GM18505 (cell line): Measurements from ENCODE around the gene CHD5.

ENCODE experiments used
- ATAC-seq: cut with Tn5 transposase; IDR thresholded peaks from one replicate; pipeline ENCODE4 v1.9.1; 2021; ENCODE audit not compliant: unreplicated experiment
- POLR2A ChIP-seq: IDR thresholded peaks from 4 replicates; pipeline ENCODE4 v1.6.1; 2011; ENCODE audit warnings: borderline replicate concordance; ENCODE audit not compliant: insufficient read depth, insufficient read length; ENCODE audit errors: extremely low read depth

Gene CHD5

DNA sequence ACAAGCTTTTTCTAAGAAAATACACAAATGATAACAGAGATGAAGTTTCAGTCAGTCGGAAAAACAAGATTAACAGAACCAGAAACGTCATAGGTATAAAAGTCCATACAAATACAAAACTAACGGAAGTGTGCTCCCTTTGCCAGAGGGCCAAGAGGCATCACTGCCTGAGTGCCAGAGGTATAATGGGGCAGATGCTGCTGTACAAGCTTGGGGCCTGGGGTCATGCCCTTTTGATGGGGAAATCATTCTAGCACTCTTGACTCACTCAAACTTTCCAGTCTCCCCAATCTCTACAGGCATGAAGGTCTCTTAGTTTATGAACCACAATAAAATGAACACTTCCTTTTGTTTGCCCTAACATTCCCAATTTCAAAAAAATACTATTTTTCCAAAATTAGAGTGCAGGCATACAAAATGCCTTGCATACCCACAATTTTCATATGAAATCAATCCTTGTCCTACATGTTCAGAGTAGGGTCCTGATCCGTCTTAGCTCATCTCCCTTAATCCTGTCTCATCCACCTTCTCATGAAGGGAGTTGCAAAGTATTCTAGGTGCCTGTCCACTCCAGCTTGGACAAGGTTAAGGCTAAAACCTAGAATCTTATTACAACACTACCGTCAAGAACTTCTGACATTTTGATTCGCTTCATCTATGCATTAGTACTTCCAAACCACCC lies 17.8 kb upstream of the CHD5 start:
- ATAC-seq = no peak

DNA sequence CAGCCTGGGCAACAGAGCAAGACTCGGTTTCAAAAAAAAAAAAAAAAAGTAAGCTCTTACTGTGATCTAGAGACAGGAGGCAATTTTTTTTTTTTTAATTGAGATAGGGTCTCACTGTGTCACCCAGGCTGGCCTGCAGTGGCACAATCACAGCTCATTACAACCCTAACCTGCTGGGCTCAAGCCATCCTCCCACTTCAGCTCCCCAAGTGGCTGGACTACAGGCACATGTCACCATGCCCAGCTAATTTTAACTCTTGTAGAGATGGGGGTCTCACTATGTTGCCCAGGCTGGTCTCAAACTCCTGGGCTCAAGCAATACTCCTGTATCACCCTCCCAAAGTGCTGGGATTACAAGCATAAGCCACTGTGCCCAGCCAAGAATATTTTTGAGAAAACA lies 11.8 kb upstream of the CHD5 start:
- no peak for ATAC-seq
- TF ChIP-seq POLR2A = no peak

More for the DNA sequence above, 17.8 kb upstream of the CHD5 start:
- no peak for TF ChIP-seq POLR2A

DNA sequence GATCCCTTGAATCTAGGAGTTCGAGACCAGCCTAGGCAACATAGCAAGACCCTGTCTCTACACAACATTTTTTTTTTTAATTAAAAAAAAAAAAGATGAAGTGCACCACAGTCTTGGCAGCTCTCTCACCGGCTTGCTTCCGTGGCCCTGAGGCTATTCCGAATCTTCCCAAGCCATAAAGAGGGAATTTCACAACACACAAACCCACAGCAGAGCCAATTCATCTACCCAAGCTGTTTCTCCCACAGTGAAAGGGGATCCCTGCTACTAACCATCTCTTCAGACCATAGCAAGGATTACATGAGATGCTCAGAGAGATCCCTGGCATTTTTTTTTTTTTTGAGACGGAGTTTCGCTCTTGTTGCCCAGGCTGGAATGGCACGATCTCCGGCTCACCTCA lies 8.3 kb upstream of the CHD5 start:
- ATAC-seq = no peak
- no peak for TF ChIP-seq POLR2A

DNA sequence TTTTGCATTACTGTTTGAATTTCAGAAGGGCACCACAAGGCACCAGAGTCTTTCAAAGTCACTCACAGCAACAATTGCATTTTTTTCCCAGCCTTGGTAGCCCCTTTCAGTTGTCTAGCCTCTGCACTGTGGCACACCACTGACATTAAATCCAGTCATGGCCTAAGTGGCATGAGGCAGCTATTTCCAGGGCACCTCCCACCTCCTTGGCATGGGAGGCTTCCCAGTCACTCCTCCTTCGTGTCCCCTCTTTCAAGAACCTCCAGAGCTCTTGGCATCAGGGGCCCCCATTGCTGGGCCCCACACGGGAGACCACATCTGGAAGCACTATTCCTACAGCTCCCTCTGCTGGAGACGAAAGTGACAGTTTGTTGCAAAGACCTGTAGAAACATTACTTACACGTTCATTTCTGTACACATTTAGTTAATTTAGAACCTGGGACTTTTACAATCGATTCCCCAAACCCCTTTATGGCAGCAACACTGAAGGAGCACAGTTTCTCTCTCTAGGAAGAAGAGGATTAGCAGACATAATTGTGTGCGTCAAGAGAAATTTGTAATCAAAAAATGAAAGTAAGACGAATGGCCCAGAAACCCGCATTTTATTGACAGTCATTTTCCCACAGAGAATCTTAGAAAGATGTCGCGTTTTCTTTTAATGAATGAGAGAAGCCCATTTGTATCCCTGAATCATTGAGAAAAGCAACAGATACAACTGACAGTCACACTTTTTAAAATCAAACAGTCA lies 5.7 kb upstream of the CHD5 start:
- TF ChIP-seq POLR2A = no peak
- ATAC-seq = no peak

DNA sequence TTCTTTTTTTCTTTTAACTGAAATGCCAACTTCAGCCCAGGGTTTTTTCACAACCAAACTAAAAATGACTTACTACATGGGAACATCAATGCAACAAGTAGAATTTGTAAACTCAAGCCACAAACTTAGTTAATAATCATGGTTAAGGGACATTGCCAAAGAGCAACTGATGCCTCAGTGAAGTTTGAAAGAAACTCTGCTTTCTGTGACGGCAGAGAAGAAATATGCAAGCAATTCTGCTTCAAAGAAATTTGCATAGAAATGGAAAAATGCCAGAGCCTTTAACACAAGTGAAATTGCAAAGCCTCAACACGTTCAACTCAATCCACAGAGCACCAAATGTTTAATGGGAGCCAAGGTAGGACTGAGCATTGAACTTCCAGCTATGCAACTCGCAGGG lies 5.0 kb upstream of the CHD5 start:
- TF ChIP-seq POLR2A = no peak
- ATAC-seq = no peak

DNA sequence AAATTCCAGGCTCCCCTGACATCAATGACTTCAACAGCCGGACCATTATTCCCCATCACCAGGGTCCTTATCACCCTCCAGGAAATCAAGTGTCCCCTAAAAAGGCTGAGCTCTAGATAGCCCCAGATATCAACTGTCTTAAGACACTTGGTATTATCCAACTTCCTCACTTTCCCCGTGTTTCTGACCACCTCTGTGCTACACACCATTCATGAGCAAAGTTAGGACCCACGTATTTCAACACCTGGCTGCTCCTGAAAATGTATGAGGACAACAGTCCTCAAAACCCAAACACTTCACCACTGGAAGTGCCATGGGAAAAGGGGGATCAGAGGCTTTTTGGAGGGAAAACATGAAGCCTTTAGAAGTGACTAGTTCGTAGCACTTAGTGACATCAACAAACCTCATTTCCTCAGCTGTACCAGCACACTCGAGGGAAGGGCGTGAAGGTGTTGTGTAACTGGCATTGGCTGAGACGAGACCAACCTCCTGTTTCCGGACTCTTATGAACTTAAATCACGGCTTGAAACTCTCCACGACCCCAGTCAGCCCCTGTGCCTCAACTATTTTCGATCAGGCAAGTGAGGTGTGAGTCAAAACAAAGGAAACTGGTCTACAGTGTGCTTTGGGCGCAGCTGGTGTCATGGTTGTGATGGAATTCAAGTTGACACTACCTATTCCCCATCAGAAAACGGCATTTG lies 4.1 kb upstream of the CHD5 start:
- no peak for ATAC-seq
- no peak for TF ChIP-seq POLR2A

DNA sequence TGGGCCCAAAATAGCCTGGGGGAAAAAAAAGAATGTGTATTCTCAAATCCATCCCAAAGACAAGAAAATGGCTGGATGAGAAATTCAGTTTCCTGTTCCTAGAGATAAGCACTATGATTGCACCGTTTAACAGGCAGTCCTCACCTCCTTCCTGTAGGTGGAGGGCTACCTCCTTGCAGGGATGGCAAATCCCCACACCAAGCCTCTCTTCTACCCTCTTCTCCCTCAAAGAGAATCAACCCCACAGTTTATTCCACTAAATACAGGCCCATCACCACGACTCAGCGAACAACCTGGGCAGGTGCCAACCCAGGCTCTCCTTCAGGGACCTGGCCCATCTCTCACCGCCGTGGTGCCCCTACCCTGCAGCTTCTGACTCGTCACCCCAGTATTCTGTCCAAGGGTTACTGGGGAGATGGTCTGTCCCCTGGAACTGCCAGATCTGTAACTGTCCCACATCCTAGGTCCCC lies 3.4 kb upstream of the CHD5 start:
- no peak for ATAC-seq
- no peak for TF ChIP-seq POLR2A

DNA sequence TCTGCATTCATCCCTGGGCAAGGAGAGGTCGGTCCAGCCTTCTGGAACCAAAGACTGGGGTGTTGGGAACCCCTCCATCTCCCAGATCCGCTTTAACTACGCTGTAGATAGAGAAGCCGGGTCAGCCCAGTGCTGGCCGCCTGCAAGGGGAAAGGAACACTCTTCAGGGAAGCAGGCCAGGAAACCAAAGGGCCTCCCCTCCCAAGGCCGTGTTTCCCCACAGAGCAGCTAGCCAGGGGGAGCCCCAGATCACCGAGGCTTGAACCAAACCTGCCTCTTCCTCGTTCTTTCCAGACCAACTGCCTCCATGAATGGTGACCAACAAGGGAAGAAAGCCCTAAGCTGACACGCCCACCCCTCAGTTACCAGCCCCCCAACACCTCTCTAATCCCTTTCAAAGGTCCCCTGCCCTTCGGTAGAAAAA lies 1.2 kb upstream of the CHD5 start:
- TF ChIP-seq POLR2A = no peak
- no peak for ATAC-seq

DNA sequence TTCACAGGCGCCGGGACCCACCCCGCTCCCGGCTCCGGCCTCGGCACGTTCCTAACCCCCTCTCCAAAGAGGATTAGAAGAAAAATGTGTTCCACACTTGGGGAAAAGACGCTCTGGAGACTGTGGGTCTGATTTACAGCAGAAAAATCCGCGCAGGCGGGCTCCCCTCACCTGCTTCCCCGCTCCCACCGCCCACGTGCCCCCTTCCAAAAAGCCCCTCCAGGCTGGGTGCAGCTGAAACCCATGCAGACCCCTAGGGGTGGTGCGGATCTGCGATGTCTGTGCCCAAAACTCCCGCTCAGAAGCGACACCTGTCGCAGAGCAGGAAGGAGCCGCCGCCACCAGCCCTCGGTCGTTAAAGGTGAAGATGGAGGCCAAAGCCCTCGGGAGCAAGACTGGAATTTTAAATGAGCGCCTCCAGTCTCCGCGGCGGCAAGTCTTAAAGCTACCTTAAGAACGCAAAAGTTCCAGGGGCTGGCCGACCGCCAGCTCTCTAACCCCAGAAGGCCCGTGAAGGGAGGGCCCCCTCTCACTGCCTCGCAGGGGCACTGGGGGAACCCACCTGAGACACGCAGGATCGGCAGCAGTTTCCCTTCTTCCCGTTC lies 688 bp upstream of the CHD5 start:
- no peak for ATAC-seq
- no peak for TF ChIP-seq POLR2A

DNA sequence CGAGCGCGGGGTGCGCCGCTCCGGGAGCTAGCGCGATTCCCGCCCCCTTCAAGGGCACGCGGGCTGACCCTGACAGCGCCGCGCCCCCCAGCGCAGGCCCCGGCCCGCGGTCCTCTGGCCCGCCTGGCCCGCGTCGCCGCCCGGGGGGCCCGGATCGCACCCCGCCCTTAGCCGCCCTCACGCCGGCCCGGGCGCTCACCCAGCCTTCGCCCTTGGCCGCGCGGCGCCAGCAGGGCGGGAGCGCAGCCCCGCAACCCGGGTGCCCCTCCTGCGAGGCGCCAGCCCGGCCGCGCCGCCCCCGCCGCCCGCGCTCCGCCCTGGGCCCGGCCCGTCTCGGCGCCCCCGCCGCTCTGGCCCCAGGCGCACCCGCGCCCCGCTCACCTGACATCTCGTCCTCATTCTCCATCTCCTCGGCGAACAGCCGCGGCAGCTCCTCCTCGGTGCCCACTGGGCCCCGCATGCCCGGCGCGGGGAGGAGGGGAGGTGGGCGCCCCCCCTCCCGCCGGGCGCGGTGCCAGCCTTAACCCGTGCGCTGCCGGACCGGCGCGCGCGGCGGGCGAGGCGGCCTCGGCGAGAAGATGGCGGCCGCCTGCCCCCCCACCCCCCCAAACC lies 451 bp downstream of the CHD5 start:
- no peak for TF ChIP-seq POLR2A
- ATAC-seq = no peak

DNA sequence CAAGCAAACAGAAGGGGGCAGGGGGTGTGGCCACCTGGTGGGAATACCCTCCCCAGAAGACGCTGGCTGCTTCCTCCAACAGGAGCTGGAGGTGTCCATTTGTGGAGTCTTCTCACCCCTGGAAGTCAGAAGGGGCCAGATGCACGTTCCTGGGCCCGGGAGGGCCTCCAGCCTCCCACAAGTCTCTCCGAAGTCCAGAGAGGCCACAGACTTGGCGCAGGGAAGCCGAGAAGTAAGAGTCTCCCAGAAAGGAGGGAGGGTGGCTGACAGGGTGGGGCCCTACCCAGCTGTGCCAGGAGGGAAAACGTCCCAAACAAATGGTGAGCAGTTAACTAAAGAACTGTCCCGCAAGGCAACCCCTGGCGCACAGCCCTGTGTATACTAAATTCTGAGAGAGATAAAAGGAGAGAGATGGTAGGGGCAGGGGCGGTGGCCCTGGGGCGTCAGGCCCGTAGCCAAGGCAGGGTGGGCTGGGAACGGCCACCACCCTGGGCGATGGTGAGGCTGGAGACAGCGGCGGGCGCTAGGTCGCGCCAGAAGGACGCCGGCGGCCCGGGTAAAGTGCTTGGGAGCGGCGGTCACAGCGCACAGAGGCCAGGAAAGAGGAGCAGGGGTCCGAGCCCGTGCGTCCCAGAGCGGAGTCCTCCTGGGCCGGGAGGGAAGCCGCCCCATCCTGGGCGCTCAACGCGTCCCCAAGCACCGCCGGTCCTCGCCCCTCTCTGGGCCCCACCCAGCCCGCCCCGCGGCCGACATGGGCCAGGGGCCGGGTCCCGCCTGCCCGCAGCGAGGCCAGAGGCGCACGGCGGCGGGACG lies 1.2 kb downstream of the CHD5 start:
- no peak for TF ChIP-seq POLR2A
- ATAC-seq = no peak

DNA sequence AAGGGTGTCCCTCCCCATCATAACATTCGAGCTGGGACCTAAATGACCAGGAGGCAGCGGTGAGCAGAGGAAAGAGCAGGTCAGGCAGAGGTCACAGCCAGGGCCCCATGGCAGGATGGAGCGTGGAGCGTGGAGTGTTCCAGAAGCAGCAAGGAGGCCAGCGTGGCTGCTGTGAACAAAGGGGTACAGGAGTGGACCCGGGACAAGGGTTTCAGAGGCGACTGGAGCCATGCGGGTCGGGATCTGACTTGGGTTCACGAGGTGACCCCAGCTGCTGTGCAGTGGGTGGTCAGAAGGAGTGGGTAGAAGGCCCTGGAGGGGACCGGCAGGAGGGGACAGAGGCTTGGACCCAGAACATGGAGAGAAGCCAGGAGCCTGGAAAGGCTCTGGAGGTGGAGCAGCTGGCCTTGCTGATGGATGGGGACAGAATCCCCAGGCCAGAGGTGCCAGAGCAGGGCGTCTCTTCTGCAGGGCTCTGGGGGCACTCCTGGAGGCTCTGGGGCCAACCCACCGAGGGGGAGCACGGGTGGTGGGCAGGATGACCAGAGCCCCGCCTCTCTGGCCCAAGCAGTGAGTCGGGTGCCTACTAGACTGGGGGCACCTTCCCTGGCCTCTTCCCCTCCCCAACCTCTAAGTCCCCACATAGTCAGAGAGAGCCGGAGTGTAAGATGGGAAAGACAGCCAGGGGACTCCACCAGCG lies 2.3 kb downstream of the CHD5 start:
- no peak for ATAC-seq
- TF ChIP-seq POLR2A = no peak

DNA sequence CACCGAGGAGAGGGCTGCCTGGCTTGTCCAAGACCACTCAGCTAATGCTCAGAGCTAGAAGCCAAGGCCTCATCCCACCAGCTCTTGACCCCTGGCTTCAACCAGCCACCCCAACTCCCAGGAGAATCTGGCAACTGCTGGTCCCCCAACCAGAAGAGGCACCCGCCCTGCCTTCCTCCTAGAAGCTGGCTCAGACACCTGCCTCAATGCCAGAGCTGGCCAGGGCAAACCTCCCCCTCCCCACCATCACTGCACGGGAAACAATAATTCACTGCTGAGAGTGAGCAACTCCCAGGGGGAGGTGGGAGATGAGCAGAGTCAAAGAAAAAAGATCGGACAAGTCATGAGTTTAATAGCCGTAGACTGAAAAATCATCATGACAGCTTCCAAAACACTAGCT lies 3.3 kb downstream of the CHD5 start:
- ATAC-seq = no peak
- TF ChIP-seq POLR2A = no peak
